Stimulated activated CD4-positive, alpha-beta T cell treated with anti-CD3 and anti-CD28 coated beads, TNF-alpha, amount 100 ng/mL, for 48 hours (primary cell): ENCODE measurements around the gene ATP5PF.
"Not testable (repeated sequence)": the region's sequence is repeated elsewhere in the genome, so short reads cannot be mapped to it uniquely, and the experiment has no call there.

Experiments
- DNase-seq, 3 donors: peaks; one replicate each; pipeline ENCODE4 v3.0.0-alpha.2; 2020; ENCODE audit warnings: low read depth in 3 of 3

The ATP5PF gene

GRCh38 chr21:25734904-25735645, at the start of gene ATP5PF, which contains the start of gene GABPA:
ATP5PF (minus strand) TSS chr21:25734904; CDS start chr21:25729794, 5,110 bp downstream.
GABPA (plus strand) TSS chr21:25734972; CDS start chr21:25741599, 6,627 bp downstream.
- DNase-seq = peak; percentile 92 to 96 (median 93)

GRCh38 chr21:25778126-25778875, 43.6 kb upstream of the ATP5PF start:
- DNase-seq = not testable (repeated sequence)

GRCh38 chr21:25776440-25776839, 41.7 kb upstream of the ATP5PF start:
- no peak for DNase-seq

- DNase-seq = no peak
Measured at GRCh38 chr21:25772686-25773085, 38.0 kb upstream of the ATP5PF start.

- no peak for DNase-seq
Measured at GRCh38 chr21:25767921-25768320, 33.2 kb upstream of the ATP5PF start.

- DNase-seq = no peak
Measured at GRCh38 chr21:25764065-25764464, 29.4 kb upstream of the ATP5PF start.

GRCh38 chr21:25760677-25761076, 26.0 kb upstream of the ATP5PF start:
- DNase-seq = no peak

- DNase-seq = no peak
Measured at GRCh38 chr21:25760061-25760460, 25.4 kb upstream of the ATP5PF start.

GRCh38 chr21:25759573-25759972, 24.9 kb upstream of the ATP5PF start:
- no peak for DNase-seq

- no peak for DNase-seq
Measured at GRCh38 chr21:25757531-25757930, 22.8 kb upstream of the ATP5PF start.

GRCh38 chr21:25756190-25756932, 21.7 kb upstream of the ATP5PF start:
- DNase-seq = no peak

- no peak for DNase-seq
Measured at GRCh38 chr21:25752416-25752815, 17.7 kb upstream of the ATP5PF start.

- DNase-seq = no peak
Measured at GRCh38 chr21:25750085-25750484, 15.4 kb upstream of the ATP5PF start.

- no peak for DNase-seq
Measured at GRCh38 chr21:25744854-25745253, 10.2 kb upstream of the ATP5PF start.

GRCh38 chr21:25742900-25743299, 8.2 kb upstream of the ATP5PF start:
- no peak for DNase-seq

- DNase-seq = no peak
Measured at GRCh38 chr21:25737421-25737820, 2.7 kb upstream of the ATP5PF start.

- peak; percentile 61 to 75 (median 61) for DNase-seq
Measured at GRCh38 chr21:25735646-25736597, 1.2 kb upstream of the ATP5PF start.

GRCh38 chr21:25734654-25734903, 125 bp downstream of the ATP5PF start:
- DNase-seq = no peak

- peak in 2 of 3 donors; percentile 1 to 3 for DNase-seq
Measured at GRCh38 chr21:25733859-25734653, 648 bp downstream of the ATP5PF start.

GRCh38 chr21:25732091-25732760, 2.5 kb downstream of the ATP5PF start:
- DNase-seq = no peak
